HG02884 (cell line): ENCODE data around the gene YWHAB.

Source experiments
- ATAC-seq: cut with Tn5 transposase; IDR thresholded peaks from one replicate; pipeline ENCODE4 v1.9.1; 2021; ENCODE audit warnings: mild to moderate bottlenecking, moderate library complexity; ENCODE audit not compliant: unreplicated experiment

Gene YWHAB

DNA sequence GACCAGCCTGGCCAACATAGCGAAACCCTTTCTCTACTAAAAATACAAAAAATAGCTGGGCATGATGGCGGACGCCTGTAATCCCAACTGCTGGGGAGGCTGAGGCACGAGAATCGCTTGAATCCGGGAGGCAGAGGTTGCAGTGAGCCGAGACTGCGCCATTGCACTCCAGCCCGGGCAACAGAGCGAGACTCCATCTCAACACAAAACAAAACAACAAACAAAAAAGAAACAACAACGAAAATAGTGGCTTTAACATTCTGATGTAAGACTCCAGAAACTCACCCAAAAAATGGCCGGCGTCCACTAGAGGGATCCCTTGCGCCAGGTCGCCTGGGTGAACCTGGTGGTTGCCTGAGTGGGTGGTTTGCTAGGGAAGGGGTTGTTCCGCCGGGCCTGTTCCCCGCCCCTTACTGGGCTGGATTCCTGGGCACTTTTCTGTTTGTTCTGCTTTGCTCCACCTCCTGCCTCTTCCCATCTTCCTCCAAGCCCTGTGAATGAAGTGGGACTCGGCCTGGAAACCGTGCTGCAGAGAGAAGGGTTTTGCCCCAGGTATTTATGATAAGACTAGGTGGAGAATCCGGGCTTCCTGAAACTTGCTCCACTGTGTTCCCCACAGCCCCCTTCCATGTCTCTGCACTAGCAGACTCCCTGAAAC, 25.9 kb downstream of the YWHAB start:
- no peak for ATAC-seq

GRCh38 chr20:44912189-44912588, 26.7 kb downstream of the YWHAB start:
- no peak for ATAC-seq

- no peak for ATAC-seq
Measured at GRCh38 chr20:44914924-44915323, 29.4 kb downstream of the YWHAB start.

DNA sequence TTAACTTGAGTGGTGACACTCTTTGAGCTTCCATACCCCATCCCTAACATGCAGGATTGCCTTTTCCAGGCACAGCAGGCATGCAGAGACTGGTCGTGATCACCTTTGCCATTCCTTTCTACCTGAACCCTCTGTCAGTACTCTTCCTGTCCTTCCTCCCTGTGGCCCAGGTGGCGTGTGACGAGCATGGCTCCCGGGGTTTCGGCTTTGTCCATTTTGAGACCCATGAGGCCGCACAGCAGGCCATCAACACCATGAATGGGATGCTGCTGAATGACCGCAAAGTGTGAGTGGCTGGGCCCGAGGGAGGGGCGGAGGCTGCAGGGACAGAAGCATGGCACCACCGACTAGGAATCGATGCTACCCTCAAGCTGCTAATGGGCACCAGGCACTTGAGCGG, 31.1 kb downstream of the YWHAB start:
- no peak for ATAC-seq

- ATAC-seq, result no peak
Measured at GRCh38 chr20:44917399-44917798, 31.9 kb downstream of the YWHAB start.

- no peak for ATAC-seq
Measured at GRCh38 chr20:44918342-44918741, 32.8 kb downstream of the YWHAB start.

- ATAC-seq, result no peak
Measured at GRCh38 chr20:44918761-44919160, 33.3 kb downstream of the YWHAB start.

DNA sequence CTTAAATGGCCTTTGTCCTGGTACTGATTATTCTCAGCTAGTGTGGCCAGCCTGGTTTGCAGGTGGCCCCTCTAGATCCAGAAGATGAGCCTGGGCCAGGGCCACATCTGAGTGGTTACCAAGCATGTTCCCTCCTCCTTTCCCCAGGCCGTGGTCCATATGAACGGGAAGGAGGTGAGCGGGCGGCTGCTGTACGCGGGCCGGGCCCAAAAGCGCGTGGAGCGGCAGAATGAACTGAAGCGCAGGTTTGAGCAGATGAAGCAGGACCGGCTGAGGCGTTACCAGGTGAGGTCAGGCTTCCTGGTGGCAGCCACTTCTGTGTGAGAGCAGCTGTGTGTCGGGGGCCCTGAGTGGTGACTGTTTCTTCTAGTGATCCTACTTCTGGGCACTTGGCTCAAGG, 35.9 kb downstream of the YWHAB start:
- ATAC-seq, result no peak

DNA sequence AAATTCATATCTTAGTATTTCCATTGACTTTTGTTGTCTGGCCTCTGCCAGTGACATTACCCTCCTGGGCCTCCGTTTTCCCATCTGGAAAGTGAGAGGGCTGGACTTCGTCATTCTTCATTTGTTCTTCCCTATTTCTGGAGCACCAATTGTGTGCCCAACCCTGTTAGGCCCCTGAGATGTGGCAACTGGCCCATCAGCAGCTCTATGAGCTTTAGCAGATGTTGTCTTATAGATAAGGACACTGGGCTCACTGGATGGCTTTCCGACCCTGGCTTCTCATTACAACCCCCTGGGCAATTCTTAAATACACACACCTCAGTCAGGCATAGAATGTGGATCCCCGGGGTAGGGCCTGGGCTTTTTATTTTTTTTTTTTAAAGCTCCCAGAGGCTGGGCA, 39.0 kb downstream of the YWHAB start:
- ATAC-seq, result no peak

GRCh38 chr20:44928595-44928994, 43.1 kb downstream of the YWHAB start:
- ATAC-seq, result no peak

- no peak for ATAC-seq
Measured at GRCh38 chr20:44930517-44931168, 45.1 kb downstream of the YWHAB start.

DNA sequence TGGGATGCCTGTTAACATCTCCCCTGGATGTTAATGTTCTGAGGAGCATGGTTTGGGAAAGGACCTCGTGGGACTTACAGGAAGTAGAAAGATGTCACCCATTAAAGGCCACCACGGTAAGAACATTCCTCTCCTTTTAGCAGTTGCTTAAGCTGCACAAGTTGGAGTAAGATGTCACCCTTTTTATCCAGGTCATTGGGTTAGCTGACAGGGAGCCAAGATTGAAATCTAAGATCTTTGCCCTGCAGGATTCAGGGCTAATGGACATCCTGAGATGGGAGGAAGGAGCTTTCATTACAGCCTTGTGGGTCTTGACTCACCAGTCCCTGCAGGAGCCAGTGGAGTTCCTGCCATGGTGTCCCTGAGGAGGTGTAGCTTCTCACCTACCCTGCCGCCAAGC, 46.4 kb downstream of the YWHAB start:
- no peak for ATAC-seq

GRCh38 chr20:44932916-44933315, 47.4 kb downstream of the YWHAB start:
- no peak for ATAC-seq

DNA sequence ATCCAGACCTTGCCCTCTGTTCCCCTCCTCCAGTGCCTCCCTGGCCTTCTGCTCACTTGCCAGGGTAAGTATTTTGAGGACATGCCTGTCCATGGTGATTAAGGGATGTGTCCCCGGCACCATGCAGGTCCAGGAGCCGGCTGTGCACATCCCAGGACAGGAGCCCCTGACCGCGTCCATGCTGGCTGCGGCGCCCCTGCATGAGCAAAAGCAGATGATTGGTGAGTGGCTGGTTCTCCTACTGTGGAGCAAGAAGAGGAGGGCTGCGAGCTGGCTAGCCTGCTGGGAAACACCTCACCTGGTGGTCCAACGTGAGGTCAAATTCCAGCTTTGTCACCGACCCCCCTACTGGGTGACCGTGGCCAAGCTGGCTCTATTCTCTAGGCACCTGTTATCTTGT, 51.0 kb downstream of the YWHAB start:
- ATAC-seq, result no peak

- no peak for ATAC-seq
Measured at GRCh38 chr20:44938637-44939036, 53.1 kb downstream of the YWHAB start.

DNA sequence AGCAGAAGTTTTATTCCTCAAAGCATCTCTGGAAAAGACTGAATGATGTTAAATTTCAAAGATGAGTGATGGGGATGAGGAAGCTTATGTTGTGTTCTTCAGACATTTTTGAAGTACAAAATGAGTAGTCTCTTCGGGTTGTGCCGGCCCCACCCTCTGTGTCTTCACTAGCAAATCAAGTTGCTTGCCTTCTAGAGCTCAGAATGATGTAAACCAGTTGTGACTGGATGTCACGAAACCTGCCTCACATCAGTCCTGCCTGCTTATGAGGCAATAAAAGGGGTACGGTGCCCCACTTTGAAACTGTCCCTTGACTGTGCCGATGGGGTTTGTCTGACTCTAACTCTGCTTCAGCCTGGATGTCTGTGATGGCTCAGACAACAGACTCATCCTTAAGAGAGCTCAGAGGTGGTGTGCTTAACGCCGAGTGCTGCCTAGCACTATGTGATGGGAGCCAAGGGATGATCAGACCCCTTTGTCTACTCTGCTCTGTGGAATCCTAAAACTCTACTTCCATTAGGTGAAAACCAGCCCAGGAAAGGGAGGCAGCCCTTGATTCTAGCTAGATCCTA, 55.7 kb downstream of the YWHAB start:
- ATAC-seq, result no peak

GRCh38 chr20:44942264-44942973, 56.9 kb downstream of the YWHAB start:
- no peak for ATAC-seq

DNA sequence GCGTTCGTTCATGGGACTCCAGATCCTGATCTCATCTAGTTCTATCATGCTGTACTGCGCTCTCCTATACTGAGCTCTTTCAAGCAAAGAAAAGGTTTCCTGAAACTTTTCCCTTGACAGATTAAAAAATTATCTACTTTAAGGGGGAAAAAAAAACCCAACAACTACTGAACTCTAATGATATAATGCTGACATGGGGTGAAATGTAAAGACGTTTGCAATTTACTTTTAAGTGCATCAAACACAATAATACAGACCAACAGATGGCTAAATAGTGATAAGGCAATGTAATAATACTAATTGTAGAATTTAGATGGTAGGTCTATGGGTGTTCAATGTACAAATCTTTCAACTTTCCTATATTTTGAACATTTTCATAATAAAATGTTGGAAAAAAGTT, 58.3 kb downstream of the YWHAB start:
- no peak for ATAC-seq

- ATAC-seq, result no peak
Measured at GRCh38 chr20:44945261-44945660, 59.8 kb downstream of the YWHAB start.

DNA sequence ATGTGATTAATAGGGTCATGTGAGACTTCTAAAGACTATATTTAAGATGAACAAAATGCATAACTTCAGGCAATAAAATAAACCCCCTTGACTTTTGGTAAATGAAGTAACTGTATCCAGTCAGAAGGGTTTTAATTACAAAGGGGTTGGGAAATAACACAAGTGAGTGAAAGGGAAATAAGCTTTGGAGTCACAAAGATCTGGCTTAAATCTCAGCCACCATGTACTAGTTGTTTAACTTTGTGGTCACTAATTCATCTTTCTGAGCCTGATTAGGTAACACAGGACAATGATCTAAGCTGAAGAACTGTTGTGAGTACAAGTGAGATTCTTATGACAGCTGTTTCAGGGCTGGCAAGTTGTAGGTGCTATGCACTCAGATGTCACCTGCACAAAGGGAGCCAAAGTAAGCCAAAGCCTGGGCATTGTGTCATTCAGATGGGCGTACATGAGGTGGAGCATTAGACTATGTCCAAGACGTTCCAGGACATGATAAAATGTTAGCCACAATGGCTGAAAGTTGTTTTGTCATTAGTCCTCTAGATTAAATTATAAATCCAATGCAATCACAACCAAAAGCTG, 60.9 kb downstream of the YWHAB start:
- no peak for ATAC-seq

DNA sequence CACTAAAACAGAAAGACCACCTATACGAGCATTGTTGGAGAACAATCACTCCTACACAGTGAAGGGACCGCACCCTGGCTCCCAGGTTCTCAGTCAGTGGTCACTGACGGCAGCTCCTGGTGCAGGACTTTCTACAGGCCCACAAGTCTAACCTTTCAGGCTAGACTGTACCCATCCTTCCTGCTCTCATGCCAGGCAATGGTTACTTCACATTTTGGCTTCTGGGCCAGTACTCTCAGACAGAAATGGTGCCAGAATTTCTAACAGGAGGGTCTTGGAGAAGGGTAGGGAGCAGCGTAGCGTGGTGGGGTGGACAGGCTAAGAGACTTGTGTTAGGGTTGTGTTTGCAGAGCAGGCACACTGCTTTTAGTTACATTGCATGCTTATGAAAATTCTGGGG, 62.6 kb downstream of the YWHAB start:
- no peak for ATAC-seq

DNA sequence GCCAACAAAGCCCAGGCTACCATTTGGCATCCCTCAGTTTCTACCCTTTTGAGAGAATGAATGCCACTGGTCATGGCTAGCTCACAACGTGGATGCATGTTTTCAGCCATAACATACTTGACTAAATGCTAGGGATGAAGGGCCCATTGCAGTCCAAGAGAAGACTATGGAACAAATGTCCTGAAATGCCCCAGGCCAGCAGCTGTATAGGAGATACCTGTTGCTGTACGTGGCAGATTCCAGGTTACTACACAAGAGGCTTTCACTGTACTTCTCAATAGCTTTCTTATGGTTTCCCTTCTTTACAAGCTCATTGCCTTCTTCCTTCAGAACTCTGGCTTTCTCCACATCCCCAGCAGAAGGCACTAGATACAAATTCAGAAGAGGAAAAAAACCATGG, 63.0 kb downstream of the YWHAB start:
- no peak for ATAC-seq
